GM19351 (cell line): ENCODE data around the gene CYP2E1.
"Not testable (repeated sequence)": the region's sequence is repeated elsewhere in the genome, so short reads cannot be mapped to it uniquely, and the experiment has no call there.

Experiments
- ATAC-seq: cut with Tn5 transposase; IDR thresholded peaks from one replicate; pipeline ENCODE4 v1.9.1; 2021; ENCODE audit warnings: mild to moderate bottlenecking, moderate library complexity; ENCODE audit not compliant: unreplicated experiment

CYP2E1 gene

DNA sequence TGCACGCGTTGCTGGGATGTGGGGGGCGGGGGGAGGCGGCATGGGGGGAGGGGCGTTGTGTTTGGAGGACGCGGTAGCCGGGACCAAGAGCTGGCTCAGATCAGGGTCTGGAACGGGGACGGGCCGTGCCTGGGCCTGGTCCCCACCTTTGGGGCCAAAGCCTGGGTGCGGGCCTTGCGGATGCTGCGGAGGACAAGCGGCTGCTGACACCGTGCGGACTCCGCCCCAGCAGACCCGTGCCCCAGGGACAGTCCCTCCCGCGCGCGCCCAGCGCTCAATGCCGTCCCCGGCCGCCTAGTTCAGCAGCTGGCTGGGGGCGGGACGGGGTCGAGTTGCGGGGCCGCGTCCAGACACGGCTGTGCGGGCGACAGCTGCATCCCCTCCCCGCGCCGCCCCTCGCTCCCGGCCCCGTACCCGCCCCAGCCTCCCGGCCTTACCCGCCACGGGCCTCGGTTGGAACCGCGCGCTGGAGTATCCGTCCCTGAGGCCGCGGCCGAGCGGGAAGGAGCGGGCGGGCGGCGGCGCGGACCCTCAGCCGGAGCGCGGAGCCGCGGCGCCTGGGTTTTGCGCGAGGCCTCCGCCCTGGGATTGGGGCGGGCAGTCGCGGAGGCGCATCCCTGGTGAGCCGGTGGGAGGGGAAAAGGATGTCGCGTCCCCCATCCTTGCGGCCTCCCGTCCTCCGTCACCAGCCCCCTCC lies 41.8 kb downstream of the CYP2E1 start:
- ATAC-seq = not testable (repeated sequence)

DNA sequence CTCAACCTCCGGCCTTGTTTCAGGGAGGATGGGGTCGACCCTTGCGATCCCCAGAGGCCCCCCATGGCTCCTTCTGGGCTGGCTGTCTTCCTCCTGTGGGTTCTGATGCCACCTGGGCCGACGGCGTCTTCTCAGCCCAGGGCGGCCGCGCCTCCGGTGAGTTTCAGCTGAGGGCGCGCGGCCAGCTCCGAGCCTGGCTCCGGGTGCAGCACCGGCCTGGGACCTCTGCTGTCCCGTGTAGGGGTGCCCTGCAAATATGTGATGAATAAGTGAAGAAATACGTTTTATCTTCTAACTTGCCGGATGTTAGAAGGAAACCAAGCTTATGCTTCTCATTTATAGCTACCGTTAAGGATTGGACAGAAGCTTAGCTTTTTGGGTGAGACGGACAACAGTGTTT lies 42.6 kb downstream of the CYP2E1 start:
- not testable (repeated sequence) for ATAC-seq

DNA sequence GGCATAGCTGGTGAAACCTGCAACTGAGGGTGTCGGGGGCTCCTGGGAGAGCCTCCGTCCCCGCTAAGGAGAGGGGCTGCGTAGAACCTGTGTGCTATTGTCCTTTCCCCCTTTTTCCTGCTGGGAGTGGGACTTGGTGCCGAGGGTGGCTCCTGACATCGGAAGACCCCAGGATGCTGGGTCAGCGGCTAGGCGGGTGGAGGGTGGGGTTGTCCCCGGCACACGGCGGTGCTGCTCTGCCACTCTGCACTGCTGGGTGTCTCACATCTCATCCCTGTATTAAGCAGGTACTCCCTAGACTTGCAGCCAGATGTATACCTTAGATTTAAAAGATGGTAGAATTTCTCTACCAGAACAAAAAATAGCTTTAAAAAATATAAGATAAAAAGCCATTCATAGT lies 44.9 kb downstream of the CYP2E1 start:
- not testable (repeated sequence) for ATAC-seq

DNA sequence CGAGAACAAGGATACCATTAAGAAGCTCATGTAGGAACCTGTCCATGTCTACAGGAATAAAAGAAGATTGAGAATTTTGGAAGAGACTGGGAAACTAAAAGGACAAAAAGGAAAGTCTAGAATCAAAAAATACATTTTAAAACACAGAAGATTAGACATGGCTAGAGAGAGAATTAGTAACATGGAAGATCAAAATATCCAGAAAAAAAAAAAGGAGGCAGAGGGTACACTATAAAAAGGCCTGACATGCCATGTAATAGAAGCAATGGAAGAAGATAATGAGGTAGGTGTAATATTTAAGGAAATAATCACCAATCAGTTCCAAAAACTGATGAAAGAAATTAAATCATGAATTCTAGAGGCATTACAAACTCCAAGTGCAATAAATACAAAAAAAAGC lies 46.3 kb downstream of the CYP2E1 start:
- not testable (repeated sequence) for ATAC-seq

DNA sequence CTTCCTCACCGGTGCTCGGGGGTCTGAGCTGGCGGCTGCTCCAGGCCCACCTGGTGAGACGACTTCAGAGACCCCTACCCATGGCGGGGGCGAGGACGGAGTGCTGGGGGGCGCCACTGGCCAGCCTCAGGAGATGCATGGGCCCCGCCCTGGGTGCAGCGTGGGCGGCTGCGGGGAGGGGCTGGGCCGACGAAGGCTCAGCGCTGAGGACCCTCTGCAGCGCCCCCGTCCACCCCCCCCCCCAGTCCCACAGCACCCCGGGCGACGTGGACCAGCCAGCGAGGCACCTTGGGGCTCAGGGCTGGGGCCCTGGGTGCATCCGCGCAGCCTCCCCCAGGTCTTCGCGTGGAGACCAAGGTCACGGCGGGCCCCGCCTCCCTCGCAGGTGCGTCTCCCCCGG lies 49.9 kb downstream of the CYP2E1 start:
- ATAC-seq = not testable (repeated sequence)
